Kidney glomerular epithelial cell (primary cell): Measurements from ENCODE around the gene CNTF.
"Not testable (repeated sequence)": the region's sequence is repeated elsewhere in the genome, so short reads cannot be mapped to it uniquely, and the experiment has no call there.

ENCODE experiments used
- DNase-seq: peaks from one replicate; lab custom pipeline; 2025; lab: John Stamatoyannopoulos, UW

CNTF gene, protein sequence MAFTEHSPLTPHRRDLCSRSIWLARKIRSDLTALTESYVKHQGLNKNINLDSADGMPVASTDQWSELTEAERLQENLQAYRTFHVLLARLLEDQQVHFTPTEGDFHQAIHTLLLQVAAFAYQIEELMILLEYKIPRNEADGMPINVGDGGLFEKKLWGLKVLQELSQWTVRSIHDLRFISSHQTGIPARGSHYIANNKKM

DNA sequence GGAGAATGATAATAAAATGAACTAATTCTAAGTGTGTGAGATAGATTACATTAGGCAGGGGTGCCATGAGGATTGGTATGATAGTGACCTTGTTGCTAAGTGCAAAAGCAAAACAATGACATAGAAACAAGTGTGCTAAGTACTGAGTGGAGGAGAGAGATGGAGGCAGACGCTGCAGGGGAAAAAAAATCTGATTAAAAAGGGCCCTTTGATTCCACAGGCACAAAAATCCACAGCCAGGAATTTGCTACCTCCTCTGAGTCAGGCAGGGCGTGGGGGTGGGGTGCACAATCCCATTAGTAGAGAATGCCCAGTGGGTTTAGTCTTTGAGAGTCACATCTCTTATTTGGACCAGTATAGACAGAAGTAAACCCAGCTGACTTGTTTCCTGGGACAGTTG is at the start of gene CNTF:
Gene CNTF (plus strand): TSS at position 322 of the 400 bp plus-strand sequence. CDS start 88 bp downstream, outside the sequence.
- peak; percentile 12 for DNase-seq

GRCh38 chr11:58572906-58573305 is 49.6 kb upstream of the CNTF start:
- not testable (repeated sequence) for DNase-seq

GRCh38 chr11:58573451-58574104 is 48.9 kb upstream of the CNTF start:
- DNase-seq, result peak; percentile 32

DNA sequence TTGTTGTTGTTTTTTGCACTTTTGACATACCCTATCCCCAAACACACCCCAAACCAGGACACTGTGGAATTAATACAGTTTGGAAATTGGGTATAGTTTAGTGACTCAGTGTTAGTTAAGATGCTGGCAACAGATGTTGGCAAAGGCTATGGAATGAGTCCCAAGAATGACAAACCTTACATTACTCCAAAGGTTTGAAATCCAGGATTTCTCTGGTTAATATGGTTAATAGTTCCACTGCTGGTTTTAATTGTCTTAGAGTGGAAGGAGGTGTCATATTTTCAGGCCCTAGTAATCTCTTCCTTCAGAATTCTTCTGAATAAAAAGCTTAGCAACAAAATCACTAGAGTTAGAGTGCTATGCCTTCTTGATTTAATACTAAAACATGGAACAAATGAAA is 47.6 kb upstream of the CNTF start:
- peak; percentile 21 for DNase-seq

DNA sequence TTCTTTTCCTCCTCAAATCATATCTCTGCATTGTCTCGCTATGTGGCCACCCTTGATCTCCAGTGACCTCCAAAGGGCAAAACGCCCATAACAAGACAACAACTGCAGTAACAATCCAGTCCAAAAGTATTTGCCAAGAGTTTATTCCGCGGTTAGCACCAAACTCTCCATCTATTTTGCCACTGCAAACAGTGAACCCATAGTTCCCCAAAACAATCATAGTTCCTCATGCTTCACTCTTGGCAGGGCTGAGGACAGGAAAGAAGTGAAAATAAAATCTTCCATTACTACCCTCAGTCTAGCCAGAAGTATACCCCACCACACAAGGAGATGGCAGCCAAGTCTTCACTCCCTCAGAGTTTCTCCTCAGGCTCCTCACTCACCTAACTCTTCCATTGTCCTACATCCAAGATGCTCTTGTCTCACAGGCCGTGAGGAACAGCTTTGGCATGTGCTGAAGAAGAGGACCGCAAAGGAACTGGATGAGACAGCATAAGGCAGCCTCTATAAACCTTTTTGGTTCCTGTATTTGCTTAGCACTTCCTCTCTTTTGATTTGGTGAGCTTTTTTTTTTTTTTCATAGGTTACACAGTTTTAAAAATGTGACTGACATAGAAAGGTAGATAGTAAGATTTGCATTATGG is 47.0 kb upstream of the CNTF start, which contains the start of gene LPXN:
Gene LPXN (minus strand): TSS at position 480 of the 644 bp plus-strand sequence. CDS start 84 bp downstream, at position 396.
- DNase-seq, result no peak

GRCh38 chr11:58576887-58577471 is 45.5 kb upstream of the CNTF start:
- DNase-seq, result peak; percentile 37

- DNase-seq, result peak; percentile 57
These were observed 44.8 kb upstream of the CNTF start for GRCh38 chr11:58577555-58578135.

DNA sequence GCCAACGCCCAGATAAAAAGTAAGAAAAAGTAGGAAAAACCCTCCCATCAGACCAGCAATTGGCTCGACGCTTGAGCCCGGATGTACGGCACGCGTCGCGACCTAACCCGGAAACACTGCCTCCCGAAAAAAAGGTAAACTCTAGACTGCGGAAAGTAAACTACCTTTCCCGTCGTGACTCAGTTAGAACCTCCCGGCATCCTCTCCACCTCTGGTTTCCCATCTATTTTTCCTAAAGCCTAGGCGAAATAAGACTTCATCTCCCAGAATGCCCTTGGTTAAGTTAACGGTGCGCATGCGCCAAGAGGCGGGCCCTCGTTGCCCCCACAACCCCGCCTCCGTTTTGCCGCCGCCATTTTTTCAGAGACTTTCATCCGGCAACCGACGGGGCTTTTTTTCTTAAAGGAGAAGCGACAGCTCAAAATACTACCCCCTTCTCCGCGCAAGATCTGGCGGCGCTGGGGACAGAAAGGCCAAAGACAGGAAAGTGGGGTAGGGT is 44.3 kb upstream of the CNTF start:
- DNase-seq, result peak; percentile 100

DNA sequence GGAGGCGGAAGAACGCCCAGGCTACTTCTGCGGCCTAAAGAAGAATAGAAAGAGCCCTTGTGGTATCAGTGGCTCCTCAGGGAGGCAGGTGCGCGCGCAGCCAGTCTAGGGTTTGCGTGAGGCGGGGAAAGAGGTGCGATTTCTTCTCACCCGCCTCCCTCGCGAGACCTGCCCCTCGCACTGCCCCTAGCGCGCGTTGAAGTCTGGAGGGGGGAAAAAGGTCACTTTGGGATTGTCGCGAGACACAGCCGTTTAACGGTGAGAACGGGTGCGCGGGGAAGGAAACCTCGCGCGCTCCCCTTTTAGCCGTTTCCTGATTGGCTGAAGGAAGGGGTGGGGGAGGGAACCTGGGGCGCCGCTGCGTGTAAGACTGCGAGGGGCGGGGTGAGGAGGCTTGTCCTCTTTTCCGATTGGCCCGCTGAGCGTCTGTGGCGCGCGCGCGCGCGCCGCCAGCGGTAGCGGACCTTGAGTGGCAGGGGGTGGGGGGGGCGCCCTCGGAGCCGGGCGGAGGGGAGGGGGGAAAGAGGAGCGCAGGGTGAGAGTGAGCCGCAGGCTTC is 43.8 kb upstream of the CNTF start, which contains the start of gene ZFP91:
Gene ZFP91 (plus strand): TSS at position 429 of the 557 bp plus-strand sequence. CDS start 219 bp downstream, outside the sequence.
- peak; percentile 94 for DNase-seq

- DNase-seq, result peak; percentile 87
These were observed 43.0 kb upstream of the CNTF start for GRCh38 chr11:58579192-58580129.

DNA sequence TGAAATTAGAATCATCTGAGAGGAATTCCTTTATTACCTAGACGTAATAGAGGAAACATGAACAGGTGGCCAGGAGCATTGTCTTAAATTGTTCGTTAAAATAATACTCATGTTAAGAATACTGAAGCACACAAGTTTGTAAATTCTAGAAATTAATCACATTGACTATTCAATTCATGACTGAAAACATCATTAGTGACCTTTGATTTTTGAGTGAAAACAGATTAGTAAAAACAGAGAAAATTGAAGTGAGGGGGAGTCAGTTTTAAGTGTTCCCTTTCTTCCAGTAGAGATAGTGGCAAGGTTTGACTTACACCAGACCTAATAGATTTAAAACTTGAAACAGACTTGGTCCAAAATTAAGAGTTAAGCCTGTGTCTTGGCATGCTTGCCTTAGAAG is 42.2 kb upstream of the CNTF start:
- no peak for DNase-seq

- DNase-seq, result no peak
These were observed 40.0 kb upstream of the CNTF start for GRCh38 chr11:58582437-58582836.

DNA sequence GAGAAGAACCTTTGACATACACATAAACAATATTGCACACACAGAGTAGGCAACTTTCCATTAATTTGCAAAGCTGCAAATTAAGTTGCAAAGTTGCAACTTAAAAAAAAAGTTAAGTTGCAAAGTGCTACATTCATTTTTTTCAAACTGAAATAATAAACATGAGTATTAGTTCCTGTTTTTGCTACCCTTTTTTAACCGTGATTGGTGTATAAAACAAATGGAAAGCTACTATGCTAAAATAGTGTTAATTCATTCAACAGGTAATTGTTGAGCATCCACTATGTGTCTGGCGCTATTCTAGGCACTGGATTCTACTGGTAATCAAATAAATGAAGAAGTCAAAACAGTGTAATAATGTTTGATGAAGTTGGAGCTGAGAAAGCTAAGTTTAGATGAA is 35.5 kb upstream of the CNTF start:
- no peak for DNase-seq

DNA sequence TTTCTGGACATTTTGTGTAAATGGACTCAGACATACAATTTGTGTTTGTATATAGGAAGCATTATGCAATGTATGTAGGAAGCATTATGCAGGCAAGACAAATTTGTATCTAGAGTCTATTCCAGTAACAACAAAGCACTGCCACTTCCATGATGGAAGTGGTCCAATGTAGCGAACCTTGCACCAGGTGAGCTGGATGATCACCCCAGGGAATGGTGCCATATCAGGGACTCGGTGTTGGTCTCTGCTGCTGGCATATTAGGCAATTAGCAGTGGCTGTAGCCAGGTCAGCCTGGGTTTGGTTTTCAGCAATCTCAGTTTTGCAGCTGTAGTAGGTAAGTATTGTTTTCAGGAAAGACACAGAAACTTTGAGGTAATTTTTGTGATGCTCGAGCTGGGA is 30.8 kb upstream of the CNTF start:
- no peak for DNase-seq

DNA sequence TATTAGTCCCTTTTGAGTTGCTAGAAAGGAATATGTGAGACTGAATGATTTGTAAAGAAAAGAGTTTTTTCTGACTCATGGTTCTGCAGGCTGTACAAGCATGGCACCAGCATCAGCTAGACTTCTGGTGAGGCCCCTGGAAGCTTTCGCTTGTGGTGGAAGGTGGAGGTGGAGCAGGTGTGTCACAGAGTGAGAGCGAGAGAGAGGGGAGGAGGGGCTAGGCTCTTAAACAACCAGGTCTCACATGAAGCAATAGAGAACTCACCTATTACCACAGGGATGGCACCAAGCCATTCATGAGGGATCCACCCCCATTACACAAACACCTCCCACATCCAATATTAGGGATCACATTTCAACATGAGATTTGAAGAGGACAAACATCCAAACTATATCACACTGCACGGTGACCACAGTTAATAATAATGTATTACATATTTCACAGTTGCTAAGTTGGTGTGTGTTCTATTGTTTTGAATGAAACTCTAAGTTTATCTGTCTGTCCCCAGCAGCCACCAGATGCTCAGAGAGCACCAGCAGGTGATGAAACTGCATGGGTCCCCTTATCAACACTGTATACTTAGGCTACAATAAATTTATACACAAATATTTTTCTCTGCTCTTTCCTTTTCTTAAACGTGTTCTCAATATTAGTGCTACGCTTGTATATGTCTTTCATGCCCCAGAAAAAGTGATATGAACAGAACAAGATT is 29.5 kb upstream of the CNTF start:
- no peak for DNase-seq

DNA sequence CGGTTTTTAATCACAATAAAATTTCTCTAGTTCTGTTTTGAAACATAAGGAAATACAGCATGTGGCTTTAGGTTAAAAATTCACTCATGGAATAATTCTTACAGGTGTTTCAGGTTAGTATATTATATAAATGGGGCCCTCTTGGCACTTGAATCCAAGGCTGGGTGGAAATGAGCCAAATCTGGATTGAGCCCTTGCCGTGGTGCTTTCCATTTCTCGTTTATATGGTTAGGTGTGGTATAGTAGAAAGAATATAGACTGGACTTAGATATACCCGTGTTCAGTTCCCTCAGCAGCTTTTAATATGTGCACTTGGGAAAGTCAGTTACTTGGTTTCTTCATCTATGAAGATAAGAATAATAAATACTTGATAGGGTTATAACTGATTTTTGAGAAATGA is 27.6 kb upstream of the CNTF start:
- no peak for DNase-seq

- no peak for DNase-seq
These were observed 25.8 kb upstream of the CNTF start for GRCh38 chr11:58596621-58597020.

DNA sequence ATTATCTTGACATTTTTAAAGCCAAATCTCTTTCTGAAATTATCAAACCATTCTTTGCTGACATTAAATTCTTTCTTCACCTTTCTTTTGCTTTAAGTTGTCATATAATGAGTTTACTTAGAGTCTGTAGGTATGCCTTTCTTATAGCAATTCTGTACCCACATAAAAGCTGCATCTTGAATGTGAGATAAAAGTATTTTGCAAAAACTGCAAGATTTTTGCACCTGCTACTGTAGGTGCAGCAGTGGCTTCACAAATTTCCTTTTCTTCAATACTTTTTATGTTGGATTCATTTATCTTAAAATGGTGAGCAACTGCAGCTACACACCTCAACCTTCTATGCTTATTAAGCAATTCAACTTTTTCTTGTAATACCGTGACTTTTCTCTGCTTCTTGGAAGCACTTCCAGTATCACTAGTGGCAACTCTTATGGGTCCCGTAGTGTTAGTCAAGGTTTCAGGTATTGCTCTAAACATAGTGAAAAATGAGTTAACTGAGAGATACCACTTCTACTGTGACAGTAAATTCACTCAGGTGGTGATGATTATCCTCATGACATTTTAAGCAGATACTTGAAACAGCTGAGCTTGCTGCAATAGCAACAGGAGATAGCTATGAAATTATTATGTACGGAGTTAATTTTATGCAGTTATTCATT is 24.9 kb upstream of the CNTF start:
- no peak for DNase-seq

DNA sequence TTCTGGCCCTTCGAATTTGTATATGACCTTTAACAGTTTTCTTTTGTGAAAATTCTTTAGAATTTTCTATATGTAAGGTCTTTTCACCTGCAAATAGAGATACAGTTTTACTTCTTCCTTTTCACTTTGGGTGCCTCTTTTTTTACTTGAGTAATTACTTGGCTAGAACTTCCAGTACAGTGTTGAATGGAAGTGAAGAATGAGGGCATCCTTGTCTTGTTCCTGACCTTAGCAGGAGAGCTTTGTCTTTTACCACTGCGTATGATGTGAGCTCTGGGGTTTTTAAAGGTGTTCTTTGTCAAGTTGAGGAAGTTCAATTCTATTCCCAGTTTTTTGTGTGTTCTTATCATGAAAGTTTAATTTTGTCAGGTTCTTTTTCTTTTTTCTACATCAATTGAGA is 22.0 kb upstream of the CNTF start:
- no peak for DNase-seq
